HepG2 (cell line): Measurements from ENCODE around the gene USP5.

ENCODE experiments used
- TF ChIP-seq, protein P1 (sequence below): sonication (generic); formaldehyde crosslinking; IDR thresholded peaks from 2 replicates; pipeline ENCODE4 v1.5.0; 2020; ENCODE audit warnings: mild to moderate bottlenecking, missing genetic modification reagents, moderate library complexity
- TF ChIP-seq, protein P2 (sequence below): sonication (generic); formaldehyde crosslinking; IDR thresholded peaks from 2 replicates; pipeline ENCODE4 v1.4.0; 2020; ENCODE audit warnings: missing genetic modification reagents

DNA sequence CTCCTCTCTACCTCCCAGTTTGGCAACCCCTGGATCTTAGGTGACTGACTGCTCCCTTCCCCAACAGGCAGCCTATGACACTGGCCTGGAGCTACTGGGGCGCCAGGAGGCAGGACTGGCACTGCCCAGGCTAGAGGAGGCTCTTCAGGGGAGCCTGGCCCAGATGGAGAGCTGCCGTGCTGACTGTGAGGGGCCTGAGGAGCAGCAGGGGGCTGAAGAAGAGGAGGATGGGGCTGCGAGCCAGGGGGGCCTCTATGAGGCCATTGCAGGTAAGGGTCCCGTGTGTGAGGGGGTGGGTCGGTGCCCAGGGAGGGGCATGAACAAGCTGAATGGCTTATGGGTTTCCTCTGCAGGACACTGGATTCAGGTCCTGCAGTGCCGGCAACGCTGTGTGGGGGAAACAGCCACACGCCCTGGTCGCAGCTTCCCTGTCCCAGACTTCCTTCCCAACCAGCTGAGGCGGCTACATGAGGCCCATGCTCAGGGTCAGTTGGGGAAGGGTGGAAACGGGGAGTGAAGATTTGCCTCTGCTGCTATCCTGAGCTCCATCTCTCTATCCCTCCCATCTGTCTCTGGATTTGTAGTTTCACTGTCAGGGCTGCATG, 21.6 kb upstream of the USP5 start:
- TF ChIP-seq, protein P1, sequence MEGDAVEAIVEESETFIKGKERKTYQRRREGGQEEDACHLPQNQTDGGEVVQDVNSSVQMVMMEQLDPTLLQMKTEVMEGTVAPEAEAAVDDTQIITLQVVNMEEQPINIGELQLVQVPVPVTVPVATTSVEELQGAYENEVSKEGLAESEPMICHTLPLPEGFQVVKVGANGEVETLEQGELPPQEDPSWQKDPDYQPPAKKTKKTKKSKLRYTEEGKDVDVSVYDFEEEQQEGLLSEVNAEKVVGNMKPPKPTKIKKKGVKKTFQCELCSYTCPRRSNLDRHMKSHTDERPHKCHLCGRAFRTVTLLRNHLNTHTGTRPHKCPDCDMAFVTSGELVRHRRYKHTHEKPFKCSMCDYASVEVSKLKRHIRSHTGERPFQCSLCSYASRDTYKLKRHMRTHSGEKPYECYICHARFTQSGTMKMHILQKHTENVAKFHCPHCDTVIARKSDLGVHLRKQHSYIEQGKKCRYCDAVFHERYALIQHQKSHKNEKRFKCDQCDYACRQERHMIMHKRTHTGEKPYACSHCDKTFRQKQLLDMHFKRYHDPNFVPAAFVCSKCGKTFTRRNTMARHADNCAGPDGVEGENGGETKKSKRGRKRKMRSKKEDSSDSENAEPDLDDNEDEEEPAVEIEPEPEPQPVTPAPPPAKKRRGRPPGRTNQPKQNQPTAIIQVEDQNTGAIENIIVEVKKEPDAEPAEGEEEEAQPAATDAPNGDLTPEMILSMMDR (CRISPR knock-in tag) = no peak
- TF ChIP-seq, protein P2, sequence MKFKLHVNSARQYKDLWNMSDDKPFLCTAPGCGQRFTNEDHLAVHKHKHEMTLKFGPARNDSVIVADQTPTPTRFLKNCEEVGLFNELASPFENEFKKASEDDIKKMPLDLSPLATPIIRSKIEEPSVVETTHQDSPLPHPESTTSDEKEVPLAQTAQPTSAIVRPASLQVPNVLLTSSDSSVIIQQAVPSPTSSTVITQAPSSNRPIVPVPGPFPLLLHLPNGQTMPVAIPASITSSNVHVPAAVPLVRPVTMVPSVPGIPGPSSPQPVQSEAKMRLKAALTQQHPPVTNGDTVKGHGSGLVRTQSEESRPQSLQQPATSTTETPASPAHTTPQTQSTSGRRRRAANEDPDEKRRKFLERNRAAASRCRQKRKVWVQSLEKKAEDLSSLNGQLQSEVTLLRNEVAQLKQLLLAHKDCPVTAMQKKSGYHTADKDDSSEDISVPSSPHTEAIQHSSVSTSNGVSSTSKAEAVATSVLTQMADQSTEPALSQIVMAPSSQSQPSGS (CRISPR knock-in tag) = no peak
